IPS-15b (cell line): ENCODE measurements around the gene URB1.
"Not testable (repeated sequence)": the region's sequence is repeated elsewhere in the genome, so short reads cannot be mapped to it uniquely, and the experiment has no call there.

Experiments used
- H3K27me3 ChIP-seq: one replicate; pipeline ENCODE4 v1.6.1; 2013; ENCODE audit warnings: low read length; ENCODE audit not compliant: control insufficient read depth, insufficient read depth
- H3K36me3 ChIP-seq: one replicate; pipeline ENCODE4 v1.6.1; 2013; ENCODE audit warnings: low read length; ENCODE audit not compliant: control insufficient read depth, insufficient read depth
- H3K4me1 ChIP-seq: one replicate; pipeline ENCODE4 v1.6.1; 2013; ENCODE audit warnings: mild to moderate bottlenecking, low read length; ENCODE audit not compliant: control insufficient read depth, insufficient read depth
- H3K4me3 ChIP-seq: one replicate; pipeline ENCODE4 v1.5.1; 2013; ENCODE audit warnings: low read depth, low read length
- H3K9ac ChIP-seq: one replicate; pipeline ENCODE4 v1.6.1; 2013; ENCODE audit warnings: low read depth, mild to moderate bottlenecking, low read length
- H3K9me3 ChIP-seq: one replicate; pipeline ENCODE4 v1.6.1; 2013; ENCODE audit warnings: mild to moderate bottlenecking, low read length; ENCODE audit not compliant: control insufficient read depth, insufficient read depth

URB1 gene

DNA sequence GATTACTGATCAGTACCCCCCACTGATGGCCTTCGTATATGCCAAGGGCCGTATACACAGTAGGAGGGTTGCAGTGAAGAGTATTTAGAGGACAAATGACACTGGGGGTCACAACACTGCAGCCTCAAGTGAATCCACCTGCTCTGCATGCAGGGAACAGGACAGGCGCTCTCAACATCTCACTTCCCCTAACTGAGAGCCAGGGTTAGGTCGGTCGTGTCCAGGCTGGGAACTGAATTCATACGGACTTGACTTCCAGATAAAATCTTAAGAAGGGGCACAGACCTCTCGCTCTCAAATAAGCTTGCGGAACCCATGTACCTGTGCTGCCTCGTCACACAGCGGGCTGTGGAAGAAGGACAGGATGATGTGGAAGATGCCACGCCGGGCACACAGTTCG lies 71.3 kb downstream of the URB1 start:
- no peaks in the 10 kb centered on the region for H3K4me1 ChIP-seq
- no peak overlapping the region for H3K9ac ChIP-seq
- no peaks in the 10 kb centered on the region for H3K27me3 ChIP-seq
- H3K36me3 ChIP-seq, result peaks cover 82% of the 10 kb centered on the region
- H3K4me3 ChIP-seq, result no peak overlapping the region
- no peaks in the 10 kb centered on the region for H3K9me3 ChIP-seq

GRCh38 chr21:32320726-32321125 lies 72.1 kb downstream of the URB1 start:
- Histone ChIP-seq H3K9me3 (no peaks in the 10 kb centered on the region), H3K4me3 (no peak overlapping the region), H3K9ac (no peak overlapping the region), H3K4me1 (no peaks in the 10 kb centered on the region), H3K36me3 (peaks cover 85% of the 10 kb centered on the region), H3K27me3 (no peaks in the 10 kb centered on the region)

GRCh38 chr21:32320059-32320458 lies 72.8 kb downstream of the URB1 start:
- H3K9ac ChIP-seq, result no peak overlapping the region
- H3K4me3 ChIP-seq, result no peak overlapping the region
- H3K4me1 ChIP-seq, result no peaks in the 10 kb centered on the region
- no peaks in the 10 kb centered on the region for H3K9me3 ChIP-seq
- H3K27me3 ChIP-seq, result no peaks in the 10 kb centered on the region
- peaks cover 84% of the 10 kb centered on the region for H3K36me3 ChIP-seq

DNA sequence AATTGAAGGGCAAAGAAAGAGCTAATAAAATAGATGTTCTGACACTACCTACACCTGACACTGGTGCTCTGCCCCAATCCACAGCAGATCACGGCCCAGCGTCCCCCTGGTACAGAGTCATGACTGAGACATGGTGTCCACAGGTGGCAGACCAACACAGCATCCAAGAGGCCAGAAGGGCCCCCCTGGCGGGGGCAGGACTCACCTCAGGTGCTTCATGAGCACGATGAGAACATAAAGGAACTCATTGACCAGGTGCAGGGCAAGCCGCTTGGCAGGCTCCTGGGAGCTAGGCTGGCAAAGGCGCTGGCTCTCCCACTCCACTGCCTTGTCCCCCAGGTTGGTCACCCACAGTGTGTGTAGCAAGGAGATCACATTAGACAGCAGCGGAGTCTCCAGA lies 73.8 kb downstream of the URB1 start:
- Histone ChIP-seq H3K4me3 (no peak overlapping the region), H3K9ac (no peak overlapping the region), H3K4me1 (no peaks in the 10 kb centered on the region), H3K9me3 (no peaks in the 10 kb centered on the region), H3K27me3 (no peaks in the 10 kb centered on the region), H3K36me3 (peaks cover 82% of the 10 kb centered on the region)

- Histone ChIP-seq H3K4me3 (no peak overlapping the region), H3K9ac (no peak overlapping the region), H3K9me3 (no peaks in the 10 kb centered on the region), H3K4me1 (no peaks in the 10 kb centered on the region), H3K36me3 (peaks cover 70% of the 10 kb centered on the region), H3K27me3 (no peaks in the 10 kb centered on the region)
Observed at GRCh38 chr21:32317726-32318125, 75.1 kb downstream of the URB1 start.

DNA sequence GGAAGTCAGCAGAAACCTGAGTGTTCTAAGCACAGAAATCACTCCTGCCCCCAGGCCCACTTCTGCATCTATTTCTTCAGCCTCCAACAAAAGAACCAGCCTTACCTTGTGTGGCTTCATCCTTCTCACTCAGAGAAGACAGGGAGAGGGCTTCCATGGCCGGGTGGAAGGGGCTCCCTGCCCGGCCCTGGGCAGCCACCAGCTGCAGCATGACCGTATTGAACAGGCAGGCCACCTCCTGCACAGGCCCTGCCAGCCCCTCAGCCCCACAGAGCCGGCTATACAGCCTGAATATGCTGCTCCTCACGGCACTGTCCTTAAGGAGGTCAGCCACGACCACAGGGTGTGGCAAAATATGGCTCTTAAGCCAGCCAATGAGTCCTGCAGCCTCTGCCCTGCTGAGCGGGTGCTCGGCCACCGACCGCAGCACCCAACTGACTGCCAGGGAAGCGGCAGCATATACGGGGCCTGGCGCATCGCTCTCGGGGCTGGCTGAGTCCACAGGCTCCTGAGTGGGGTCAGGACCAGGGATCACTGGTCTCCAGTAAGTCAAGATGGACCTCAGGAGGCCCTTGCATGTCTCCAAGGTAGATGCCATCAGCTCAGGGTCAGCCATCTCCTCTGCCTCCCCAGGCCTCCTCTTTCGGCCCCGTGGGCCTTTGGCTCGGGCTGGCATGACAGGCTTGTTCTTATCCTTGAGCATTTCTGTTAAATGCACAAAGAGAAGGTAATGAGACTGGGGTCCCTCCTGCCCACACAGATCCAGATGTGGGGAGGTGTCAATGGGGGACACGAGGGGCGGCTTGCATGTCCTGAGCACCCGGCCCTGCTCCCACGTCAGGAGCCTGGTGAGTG lies 76.2 kb downstream of the URB1 start:
- no peak overlapping the region for H3K4me3 ChIP-seq
- H3K36me3 ChIP-seq, result peaks cover 59% of the 10 kb centered on the region
- no peaks in the 10 kb centered on the region for H3K9me3 ChIP-seq
- H3K9ac ChIP-seq, result no peak overlapping the region
- H3K4me1 ChIP-seq, result no peaks in the 10 kb centered on the region
- no peaks in the 10 kb centered on the region for H3K27me3 ChIP-seq

- Histone ChIP-seq H3K9me3 (no peaks in the 10 kb centered on the region), H3K4me3 (no peak overlapping the region), H3K27me3 (no peaks in the 10 kb centered on the region), H3K4me1 (no peaks in the 10 kb centered on the region), H3K36me3 (peaks cover 53% of the 10 kb centered on the region), H3K9ac (no peak overlapping the region)
Observed at GRCh38 chr21:32315511-32316281, 77.1 kb downstream of the URB1 start.

DNA sequence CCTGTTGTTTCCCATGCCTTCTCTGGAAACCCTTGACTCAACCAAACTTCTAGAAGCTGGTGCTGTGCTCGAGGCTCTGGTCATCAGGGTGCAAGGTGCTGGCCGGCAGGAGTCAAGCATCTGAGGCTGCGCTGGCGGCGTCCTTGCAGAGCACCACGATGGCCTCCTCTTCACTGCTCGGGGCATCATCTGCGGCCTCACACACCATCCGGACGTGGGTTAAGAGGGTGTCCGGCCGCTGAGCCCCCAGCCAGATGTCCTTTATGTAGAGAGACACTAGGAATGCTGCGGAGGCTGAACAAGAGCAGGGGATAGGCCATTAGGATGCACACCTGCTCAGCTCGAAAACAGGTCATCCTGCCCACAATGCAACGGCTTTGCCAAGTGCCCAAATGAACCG lies 78.0 kb downstream of the URB1 start:
- H3K4me3 ChIP-seq, result no peak overlapping the region
- H3K27me3 ChIP-seq, result no peaks in the 10 kb centered on the region
- peaks cover 45% of the 10 kb centered on the region for H3K36me3 ChIP-seq
- no peaks in the 10 kb centered on the region for H3K9me3 ChIP-seq
- no peaks in the 10 kb centered on the region for H3K4me1 ChIP-seq
- no peak overlapping the region for H3K9ac ChIP-seq

- no peak overlapping the region for H3K9ac ChIP-seq
- no peak overlapping the region for H3K4me3 ChIP-seq
- H3K27me3 ChIP-seq, result no peaks in the 10 kb centered on the region
- H3K4me1 ChIP-seq, result no peaks in the 10 kb centered on the region
- no peaks in the 10 kb centered on the region for H3K9me3 ChIP-seq
- peaks cover 32% of the 10 kb centered on the region for H3K36me3 ChIP-seq
Observed at GRCh38 chr21:32312976-32313375, 79.8 kb downstream of the URB1 start.

DNA sequence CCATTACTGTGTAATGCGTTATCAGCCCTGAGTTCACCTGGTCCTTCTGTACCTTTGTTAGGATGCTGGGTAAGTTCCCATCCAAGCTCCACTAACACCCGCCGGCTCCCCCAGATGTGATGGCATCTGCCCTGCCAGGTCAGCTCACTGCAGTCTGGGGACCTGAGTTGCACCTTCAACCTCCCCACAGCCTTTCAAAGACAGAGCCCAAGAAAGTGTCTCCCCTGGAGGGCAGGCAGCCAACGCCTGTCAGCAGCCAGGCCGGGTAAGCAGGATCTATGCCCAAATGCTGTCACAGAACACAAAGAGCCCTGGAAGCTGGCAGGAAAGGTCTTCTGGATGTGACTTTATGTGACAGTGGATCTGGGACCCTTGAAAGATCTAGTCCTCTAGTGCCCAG lies 80.5 kb downstream of the URB1 start:
- Histone ChIP-seq H3K4me3 (no peak overlapping the region), H3K36me3 (peaks cover 26% of the 10 kb centered on the region), H3K4me1 (no peaks in the 10 kb centered on the region), H3K9ac (no peak overlapping the region), H3K27me3 (no peaks in the 10 kb centered on the region), H3K9me3 (no peaks in the 10 kb centered on the region)

DNA sequence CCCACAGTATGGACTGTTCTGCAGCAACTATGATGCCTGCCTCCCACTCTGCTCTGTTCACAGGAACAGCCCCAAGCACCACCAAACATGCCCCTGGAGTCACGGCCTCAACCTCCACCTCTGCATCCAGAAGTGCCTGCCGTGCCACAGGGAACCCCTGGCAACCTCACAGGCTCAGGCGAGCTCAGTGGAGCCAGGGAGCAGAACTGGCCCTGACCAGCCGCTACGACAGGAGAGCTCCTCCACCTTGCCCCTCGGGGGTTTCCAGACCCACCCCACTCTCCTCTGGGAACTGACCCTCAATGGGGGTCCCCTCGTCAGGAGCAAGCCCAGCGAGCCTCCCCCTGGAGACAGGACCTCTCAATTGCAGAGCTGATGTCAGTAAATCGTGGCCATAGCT lies 81.2 kb downstream of the URB1 start:
- Histone ChIP-seq H3K9me3 (no peaks in the 10 kb centered on the region), H3K9ac (no peak overlapping the region), H3K27me3 (no peaks in the 10 kb centered on the region), H3K4me3 (no peak overlapping the region), H3K4me1 (peaks cover under 1% of the 10 kb centered on the region), H3K36me3 (peaks cover 19% of the 10 kb centered on the region)

DNA sequence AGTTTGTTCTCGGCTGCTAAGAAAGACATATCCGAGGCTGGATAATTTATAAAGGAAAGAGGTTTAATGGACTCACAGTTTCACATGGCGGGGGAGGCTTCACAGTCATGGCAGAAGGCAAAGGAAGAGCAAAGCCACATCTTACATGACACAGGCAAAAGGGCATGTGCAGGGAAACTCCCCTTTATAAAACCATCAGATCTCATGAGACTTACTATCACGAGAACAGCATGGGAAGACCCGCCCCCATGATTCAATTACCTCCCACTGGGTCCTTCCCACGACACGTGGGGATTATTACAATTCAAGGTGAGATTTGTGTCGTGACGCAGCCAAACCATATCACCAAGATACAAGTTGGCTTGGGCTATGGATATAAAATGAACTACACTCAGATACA lies 81.8 kb downstream of the URB1 start:
- H3K4me3 ChIP-seq, H3K9me3 ChIP-seq, H3K4me1 ChIP-seq, H3K9ac ChIP-seq, H3K27me3 ChIP-seq: not testable (repeated sequence)
- H3K36me3 ChIP-seq, result peaks cover 12% of the 10 kb centered on the region
